ENCODE measurements around the gene TCFL5.
A peak's percentile ranks its signal among the peaks of the same experiment; 100 is the strongest.

The TCFL5 gene

DNA sequence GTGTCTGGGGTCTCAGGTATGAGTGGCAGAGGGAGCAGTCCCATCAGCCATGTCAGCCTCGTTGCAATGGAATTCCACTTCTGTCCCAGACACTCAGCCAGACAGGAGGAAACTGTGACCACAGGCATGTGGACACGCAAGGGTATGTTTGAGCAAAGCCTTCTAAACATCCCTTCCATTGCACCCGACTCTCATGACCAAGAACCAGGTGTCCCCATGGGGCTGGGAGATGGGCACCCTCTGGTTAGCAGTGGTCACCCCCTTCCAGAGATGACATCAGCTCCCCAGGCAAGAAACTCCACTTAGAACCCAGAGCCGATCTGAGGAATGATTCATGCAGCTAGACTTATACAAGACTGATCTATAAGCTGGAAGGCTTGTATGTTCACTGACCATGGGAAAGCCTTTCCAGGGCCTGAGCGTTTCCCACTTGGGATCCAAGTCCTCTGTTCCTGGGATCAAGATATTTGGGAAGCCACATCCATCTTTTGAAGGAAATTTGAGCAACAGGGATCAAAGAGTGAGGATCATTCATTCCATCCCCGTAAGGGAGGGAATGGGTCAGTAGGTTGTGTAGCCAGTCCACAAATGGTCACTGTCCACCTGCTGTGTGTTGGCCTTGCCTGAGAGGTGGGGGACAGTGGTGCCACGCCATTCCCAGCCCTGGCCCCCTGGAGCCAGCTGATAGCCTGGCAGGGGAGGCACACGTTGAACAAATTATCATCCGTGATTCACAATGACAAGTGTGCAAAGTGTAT, 69.3 kb downstream of the TCFL5 start:
- in situ Hi-C loops (cut with MboI; ENCODE audit: low sequenced_read_pairs) = loop anchor here (5.0 kb wide), 2 partner anchors 125 to 290 kb away; no protein-coding TSS in a partner anchor

DNA sequence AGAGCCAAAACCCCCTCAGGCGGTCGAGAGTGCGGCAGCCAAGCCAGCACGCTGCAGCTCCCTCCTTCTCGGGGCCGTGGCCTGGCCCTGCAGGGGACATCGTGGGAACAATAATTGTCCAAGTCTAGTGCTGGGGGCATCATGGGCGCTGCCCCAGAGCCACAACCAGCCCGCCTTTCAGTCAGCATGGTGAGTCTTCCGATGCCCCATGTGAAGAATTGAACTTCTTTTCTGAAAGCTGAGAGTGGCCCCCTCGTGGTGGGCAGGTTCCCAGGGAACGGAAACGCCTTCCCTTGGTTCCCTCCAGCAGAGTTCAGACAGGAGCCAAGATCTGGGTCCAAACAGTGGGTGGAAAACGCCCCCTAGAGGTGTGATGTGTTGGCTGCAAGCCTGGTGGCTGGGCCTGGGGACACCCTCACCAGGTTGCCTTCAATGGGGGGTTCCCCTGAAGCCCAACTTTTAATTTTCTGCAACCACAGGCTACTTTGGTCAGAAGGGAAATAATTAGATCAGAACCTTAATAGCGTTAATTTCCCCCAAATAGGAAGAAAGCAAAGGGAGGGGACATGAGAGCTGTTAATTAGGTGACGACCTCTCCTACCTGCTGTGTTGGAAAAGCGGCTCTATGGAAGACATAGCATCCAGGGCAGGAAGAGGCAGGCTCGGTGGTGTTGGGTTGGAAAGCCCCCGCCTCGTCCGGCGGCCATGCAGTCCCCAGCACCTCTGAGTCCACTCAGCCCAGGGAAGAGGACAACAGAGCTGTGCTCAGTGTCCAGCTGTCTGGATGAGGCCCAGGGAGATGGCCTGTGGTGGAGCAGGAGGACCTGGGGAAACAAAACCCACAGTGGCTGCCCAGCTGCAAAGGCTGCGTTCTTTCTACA, 70.1 kb downstream of the TCFL5 start:
- in situ Hi-C loops (cut with MboI; ENCODE audit: low sequenced_read_pairs) = loop anchor here (5.0 kb wide), 2 partner anchors 124 to 289 kb away; no protein-coding TSS in a partner anchor
- Histone ChIP-seq H3K4me3 (no peak overlapping the region), H3K27me3 (ENCODE audit: low read depth) (no peaks in the 10 kb centered on the region), H3K4me1 (peaks cover 19% of the 10 kb centered on the region), H3K9me3 (0 out of 2 replicates have a peak, but pooled peaks cover 2% of the 10 kb centered on the region), H3K36me3 (replicated peaks) (no peaks in the 10 kb centered on the region)
- peak; percentile 91 to 92 for DNase-seq (ENCODE audit: low spot score in 2 of 2)

More for the DNA sequence above, 69.3 kb downstream of the TCFL5 start:
- no peak for DNase-seq (ENCODE audit: low spot score in 2 of 2)
- Histone ChIP-seq H3K9me3 (0 out of 2 replicates have a peak, but pooled peaks cover 2% of the 10 kb centered on the region), H3K4me1 (peaks cover 19% of the 10 kb centered on the region), H3K4me3 (no peak overlapping the region), H3K36me3 (replicated peaks) (peaks cover 3% of the 10 kb centered on the region; the same call in 1 of the 2 replicates), H3K27me3 (ENCODE audit: low read depth) (no peaks in the 10 kb centered on the region)
